ENCODE measurements around the gene C1orf167.

- TF ChIP-seq, protein P1, sequence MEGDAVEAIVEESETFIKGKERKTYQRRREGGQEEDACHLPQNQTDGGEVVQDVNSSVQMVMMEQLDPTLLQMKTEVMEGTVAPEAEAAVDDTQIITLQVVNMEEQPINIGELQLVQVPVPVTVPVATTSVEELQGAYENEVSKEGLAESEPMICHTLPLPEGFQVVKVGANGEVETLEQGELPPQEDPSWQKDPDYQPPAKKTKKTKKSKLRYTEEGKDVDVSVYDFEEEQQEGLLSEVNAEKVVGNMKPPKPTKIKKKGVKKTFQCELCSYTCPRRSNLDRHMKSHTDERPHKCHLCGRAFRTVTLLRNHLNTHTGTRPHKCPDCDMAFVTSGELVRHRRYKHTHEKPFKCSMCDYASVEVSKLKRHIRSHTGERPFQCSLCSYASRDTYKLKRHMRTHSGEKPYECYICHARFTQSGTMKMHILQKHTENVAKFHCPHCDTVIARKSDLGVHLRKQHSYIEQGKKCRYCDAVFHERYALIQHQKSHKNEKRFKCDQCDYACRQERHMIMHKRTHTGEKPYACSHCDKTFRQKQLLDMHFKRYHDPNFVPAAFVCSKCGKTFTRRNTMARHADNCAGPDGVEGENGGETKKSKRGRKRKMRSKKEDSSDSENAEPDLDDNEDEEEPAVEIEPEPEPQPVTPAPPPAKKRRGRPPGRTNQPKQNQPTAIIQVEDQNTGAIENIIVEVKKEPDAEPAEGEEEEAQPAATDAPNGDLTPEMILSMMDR (IDR thresholded peaks at IDR 0.05 in 4 of 5, conservative IDR thresholded peaks at IDR 0.05 in 1 of 5) = no peak
- TF ChIP-seq POLR2A (IDR thresholded peaks at IDR 0.05) = no peak
Measured at GRCh38 chr1:11764115-11764514, 2.1 kb downstream of the C1orf167 start.

All from gastrocnemius medialis (tissue), 4 donors.